GM18907 (cell line): ENCODE results near the gene PTPRD.

Experiments
- ATAC-seq: cut with Tn5 transposase; IDR thresholded peaks from one replicate; pipeline ENCODE4 v1.9.1; 2021; ENCODE audit warnings: mild to moderate bottlenecking, moderate library complexity; ENCODE audit not compliant: unreplicated experiment

PTPRD gene

GRCh38 chr9:8514760-8515159 is 2098.0 kb downstream of the PTPRD start:
- ATAC-seq = no peak

- no peak for ATAC-seq
Measured at GRCh38 chr9:8508671-8509290, 2104.0 kb downstream of the PTPRD start.

DNA sequence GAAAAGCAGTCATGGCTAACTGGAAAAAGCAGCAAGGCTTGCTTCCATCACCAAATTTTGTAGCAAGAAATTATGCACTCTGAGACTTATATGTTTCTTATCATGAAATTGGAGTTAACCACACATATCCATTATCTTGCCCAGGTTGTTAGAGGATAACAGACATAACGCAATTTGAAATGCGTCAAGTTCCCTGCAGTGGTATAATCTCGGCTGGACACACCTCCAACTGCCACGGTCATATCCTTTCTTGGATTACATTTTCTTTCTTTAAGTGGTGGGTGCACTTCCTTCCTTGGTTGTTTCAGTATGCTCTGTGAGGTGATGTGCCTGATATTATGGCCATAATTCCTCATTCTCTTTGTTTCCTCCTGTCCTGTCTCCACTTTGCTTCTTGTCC is 2118.2 kb downstream of the PTPRD start:
- ATAC-seq = no peak

- no peak for ATAC-seq
Measured at GRCh38 chr9:8492679-8493078, 2120.1 kb downstream of the PTPRD start.

DNA sequence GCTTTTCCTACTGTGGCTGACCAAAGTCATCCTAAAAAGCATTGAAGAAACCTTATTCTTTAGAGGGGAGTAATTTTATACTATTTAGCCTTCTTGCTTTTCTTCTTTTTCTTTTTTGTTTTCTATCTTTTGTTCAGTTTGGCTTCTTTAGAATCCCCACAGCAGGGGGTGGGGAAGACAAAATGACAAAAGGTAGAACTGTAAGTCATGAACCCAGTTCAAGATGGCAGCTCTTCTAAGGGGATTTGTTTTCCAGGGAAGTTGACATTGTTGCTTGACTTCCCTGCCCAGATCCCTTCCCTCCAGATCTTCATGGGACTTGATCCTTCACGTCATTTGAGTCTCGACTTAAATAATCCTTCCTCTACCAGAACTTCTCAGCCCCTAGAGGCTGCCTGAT is 2120.8 kb downstream of the PTPRD start:
- ATAC-seq = no peak

GRCh38 chr9:8491563-8491962 is 2121.2 kb downstream of the PTPRD start:
- ATAC-seq = no peak

- ATAC-seq = no peak
Measured at GRCh38 chr9:8489835-8490234, 2123.0 kb downstream of the PTPRD start.

GRCh38 chr9:8486095-8486494 is 2126.7 kb downstream of the PTPRD start:
- ATAC-seq = no peak

GRCh38 chr9:8484597-8485191 is 2128.1 kb downstream of the PTPRD start:
- no peak for ATAC-seq

DNA sequence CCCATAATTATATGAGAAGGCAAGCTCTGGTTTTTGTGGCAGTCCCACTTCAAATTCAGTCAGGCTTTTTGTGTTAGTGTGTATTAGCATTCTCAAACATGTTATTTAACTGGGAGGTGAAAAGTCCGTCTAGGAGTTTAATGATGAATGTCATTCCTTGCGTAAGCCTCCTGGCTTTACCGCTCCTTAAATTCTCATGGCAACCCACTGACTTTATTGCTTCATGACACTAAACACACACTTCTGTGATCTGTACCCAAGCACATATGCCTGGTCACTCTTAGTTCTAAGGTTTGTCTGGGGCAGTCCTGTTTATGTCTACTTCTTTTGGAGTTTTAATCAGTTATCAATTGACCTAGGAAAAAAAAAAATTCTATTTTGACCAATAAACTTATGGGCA is 2135.4 kb downstream of the PTPRD start:
- ATAC-seq = no peak

DNA sequence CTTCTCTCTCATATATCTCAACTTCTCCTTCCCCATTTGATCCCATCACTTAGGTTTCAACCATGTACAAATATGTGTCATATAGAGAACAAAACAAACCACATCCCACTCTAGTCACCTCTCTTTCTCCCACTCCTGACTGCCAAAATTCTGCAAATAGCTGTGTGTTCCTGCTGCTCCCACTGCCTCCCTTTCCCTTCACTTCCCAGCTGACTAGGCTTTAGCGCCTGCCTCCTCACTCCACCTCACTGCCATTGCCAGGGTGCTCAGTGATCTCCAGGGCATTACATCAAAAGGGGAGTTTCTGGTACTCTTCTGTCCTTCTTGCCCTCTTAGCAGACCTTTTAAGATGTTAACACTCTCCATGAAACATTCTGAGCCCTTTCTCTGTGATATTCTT is 2137.9 kb downstream of the PTPRD start:
- ATAC-seq = no peak

DNA sequence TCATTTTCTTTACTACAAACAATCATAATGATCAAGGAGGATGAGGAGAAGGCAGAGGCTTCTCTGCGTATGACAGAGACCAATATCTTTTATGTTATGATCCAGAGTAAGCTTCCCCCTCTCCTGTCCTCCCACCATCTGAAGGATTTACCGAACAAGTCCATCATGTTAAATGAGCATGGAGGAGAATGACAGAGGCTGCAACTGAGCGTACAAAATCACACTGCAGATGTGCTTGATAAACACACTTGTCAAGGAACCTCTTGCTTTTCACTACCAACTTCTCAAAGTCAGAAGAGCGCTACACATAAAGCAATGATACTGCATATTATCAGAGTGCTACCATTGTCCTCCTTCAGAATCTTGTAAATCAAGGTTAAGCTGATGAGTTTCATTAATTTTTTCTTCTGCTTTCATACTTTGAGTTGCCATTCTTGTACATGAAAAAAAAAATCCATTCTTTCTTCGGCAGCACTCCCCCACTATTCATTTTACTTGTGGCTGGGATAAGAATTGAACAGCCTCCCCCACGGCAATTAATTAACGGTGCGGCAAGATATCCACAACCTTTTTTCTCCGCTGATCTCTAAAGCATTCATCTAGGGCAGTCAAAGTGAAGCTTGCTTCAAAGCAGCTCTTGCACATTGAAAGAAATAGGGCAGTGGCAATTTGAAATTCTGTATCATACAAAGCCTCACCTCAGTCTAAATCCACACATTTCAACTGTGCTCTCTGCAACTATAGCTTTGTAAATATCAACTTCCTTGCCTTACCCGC is 2139.4 kb downstream of the PTPRD start:
- ATAC-seq = no peak

DNA sequence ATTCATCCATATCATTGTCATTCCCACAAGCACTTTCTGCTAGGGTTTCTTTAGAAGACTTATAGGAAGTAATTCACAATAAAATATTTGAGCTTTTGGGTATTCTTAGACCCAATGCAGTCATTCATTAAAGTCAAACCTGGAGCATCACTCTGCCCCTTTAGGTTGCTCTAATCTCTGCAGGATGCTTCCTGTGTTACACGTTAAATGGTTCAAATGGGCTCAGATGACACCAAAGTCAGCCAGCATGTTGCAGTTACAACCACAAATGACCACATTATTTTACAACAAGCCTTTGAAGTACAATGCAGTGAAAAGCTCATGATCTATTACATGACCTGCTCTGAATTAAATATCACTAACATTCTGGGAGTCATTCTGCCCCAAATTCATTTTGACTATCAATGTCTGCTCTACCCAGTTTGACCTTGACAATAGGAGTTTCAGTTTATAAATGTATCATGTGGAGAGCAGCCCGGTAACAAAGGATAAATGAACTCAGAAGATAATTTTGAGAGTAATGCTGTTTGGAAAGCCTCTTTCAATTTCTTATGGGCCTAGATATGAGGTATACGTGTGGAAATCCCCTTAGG is 2144.7 kb downstream of the PTPRD start:
- ATAC-seq = no peak

GRCh38 chr9:8457816-8458215 is 2155.0 kb downstream of the PTPRD start:
- no peak for ATAC-seq

- ATAC-seq = no peak
Measured at GRCh38 chr9:8457055-8457454, 2155.7 kb downstream of the PTPRD start.

GRCh38 chr9:8456344-8456743 is 2156.5 kb downstream of the PTPRD start:
- ATAC-seq = no peak

DNA sequence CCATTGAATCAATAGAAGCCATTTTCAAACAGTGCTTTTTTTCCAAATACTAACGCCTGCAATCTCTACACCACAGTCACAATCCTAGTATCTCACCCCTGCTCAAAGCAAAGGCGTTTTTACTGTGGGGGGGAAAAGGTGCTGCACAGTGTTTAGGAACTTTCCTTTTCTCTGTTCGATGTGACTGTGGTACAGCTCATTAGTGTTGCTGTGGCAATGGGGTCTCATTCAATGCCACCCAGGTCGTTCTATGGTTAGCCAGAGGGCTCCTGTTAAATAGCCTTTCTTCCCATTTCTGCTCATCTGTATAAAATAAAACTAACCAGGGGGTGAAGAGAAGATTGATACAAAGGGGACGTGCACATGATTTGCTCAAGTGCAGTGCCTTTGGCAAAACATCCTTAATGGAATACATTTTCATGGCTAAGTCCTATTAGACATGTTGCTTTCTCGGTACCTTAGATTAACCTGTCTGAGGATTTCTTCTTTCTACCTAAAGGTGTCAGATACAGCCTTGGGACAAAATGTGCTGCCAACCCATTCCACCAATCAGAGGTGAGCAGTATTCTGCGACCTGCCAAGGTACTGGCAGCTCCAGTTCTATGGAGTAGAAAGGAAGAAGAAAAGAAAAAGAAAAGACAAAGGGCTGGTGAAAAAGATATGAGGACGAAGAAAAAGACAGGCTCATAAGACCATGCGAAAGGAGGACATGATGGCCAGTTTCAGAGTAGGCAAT is 2161.8 kb downstream of the PTPRD start:
- no peak for ATAC-seq

GRCh38 chr9:8448226-8448625 is 2164.6 kb downstream of the PTPRD start:
- no peak for ATAC-seq

DNA sequence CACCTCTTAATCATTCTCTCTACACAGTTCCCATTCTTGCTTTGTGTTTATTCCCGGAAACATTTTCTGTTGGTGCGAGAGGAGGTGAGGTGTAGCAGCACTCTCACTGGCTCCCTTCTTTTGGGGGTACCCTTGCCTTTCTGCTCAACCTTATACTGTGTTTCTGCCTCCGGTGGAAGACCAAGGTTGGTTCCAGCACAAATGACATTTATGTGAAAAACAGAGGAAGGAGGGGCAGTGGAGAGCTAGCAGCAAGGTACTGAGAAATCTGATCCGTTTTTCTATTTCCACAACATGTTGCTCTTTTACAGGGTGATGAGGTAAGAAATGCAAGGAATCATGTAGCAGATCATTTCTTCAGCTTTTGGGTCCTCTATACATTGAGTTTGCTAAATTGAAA is 2165.2 kb downstream of the PTPRD start:
- no peak for ATAC-seq

- no peak for ATAC-seq
Measured at GRCh38 chr9:8437876-8438275, 2174.9 kb downstream of the PTPRD start.

- no peak for ATAC-seq
Measured at GRCh38 chr9:8437259-8437658, 2175.5 kb downstream of the PTPRD start.
